Esophagus squamous epithelium (tissue), 5 donors: ENCODE data around the gene PIEZO1. TPM values are rescaled to one million over a fixed set of nuclear protein-coding genes. Genes with fewer than 3 reads are reported as not detected.

Source experiments
- DNase-seq: peaks from one replicate; lab custom pipeline; 2025; lab: John Stamatoyannopoulos, UW
- H3K27ac ChIP-seq, 4 donors: fragments of 200-600 bp; sonication (generic); one replicate each; pipeline ENCODE4 v1.5.1; 2016 to 2019; ENCODE audit warnings: mild to moderate bottlenecking in 1 of 4
- H3K27me3 ChIP-seq, 4 donors: fragments of 200-600 bp; sonication (generic); 1 replicate in 3 of 4; 2 replicates in 1 of 4; pipeline versions ENCODE4 v1.5.1 to v1.6.0; 2017 to 2021; ENCODE audit warnings: antibody characterized with exemption in 1 of 4
- H3K36me3 ChIP-seq, 3 donors: fragments of 200-600 bp; sonication (generic); one replicate each; pipeline ENCODE4 v1.5.1; 2016 to 2019
- H3K4me1 ChIP-seq, 3 donors: fragments of 200-600 bp; sonication (generic); one replicate each; pipeline ENCODE4 v1.5.1; 2017 to 2019
- H3K4me3 ChIP-seq, 4 donors: fragments of 200-600 bp; sonication (generic); 1 replicate in 3 of 4; 2 replicates in 1 of 4; pipeline ENCODE4 v1.5.1; 2016 to 2019; ENCODE audit warnings: mild to moderate bottlenecking in 2 of 4, moderate library complexity in 1 of 4
- H3K9me3 ChIP-seq, 3 donors: fragments of 200-600 bp; sonication (generic); one replicate each; pipeline ENCODE4 v1.5.1; 2016 to 2019
- CTCF ChIP-seq, 6 experiments: fragments of 450-650 bp in 4 of 6; fragments of 200-600 bp in 2 of 6; sonication (generic) in 2 of 6; IDR thresholded peaks; one replicate each; pipeline ENCODE4 v1.5.1; 2016 to 2019; ENCODE audit warnings: antibody characterized with exemption in 6 of 6, mild to moderate bottlenecking in 4 of 6, moderate library complexity in 4 of 6
- POLR2A ChIP-seq, 4 donors: fragments of 450-650 bp; IDR thresholded peaks; one replicate each; pipeline ENCODE4 v1.6.1; 2017; ENCODE audit warnings: antibody characterized with exemption in 4 of 4, mild to moderate bottlenecking in 4 of 4, moderate library complexity in 3 of 4
- WGBS, 2 donors: methylation state at CpG; one replicate each; pipeline ENCODE4 v1.1.5; 2018; 5-methylcytosine and 5-hydroxymethylcytosine counted together
- intact Hi-C: fragments of 100-400 bp; cut with DNase I; formaldehyde crosslinking; loops from one replicate; pipeline ENCODE4 v1.15.0; 2022
- total RNA-seq, 4 donors: library from RNA; depleted of rRNA; stranded (reverse); fragments of >200 nt; gene quantifications; one replicate each; pipeline ENCODE4 v1.1.0, GENCODE V29; 2016
- donor health status: DM: yes; HTN: yes; CAD: no.

Gene PIEZO1
- total RNA-seq, 4 donors from 2014 or later = 46.0 to 131 (median 103) TPM

- no peaks in the 10 kb centered on the region for H3K9me3 ChIP-seq
- TF ChIP-seq POLR2A (IDR thresholded peaks at IDR 0.05) (no peak), CTCF (IDR thresholded peaks at IDR 0.05) (no peak)
- 80 to 93% methylated on average over 3 to 4 of the region's 10 CpGs for WGBS, 2 donors
- peaks cover 0 to 45% (median 0%) of the 10 kb centered on the region in 3 donors for H3K36me3 ChIP-seq
- DNase-seq = no peak
- peak overlapping the region in 3 of 4 donors; percentile 59 to 86 (median 78) for H3K27ac ChIP-seq
- no peak overlapping the region for H3K4me3 ChIP-seq
- intact Hi-C loops = no loop called here
- peaks cover 30 to 100% (median 55%) of the 10 kb centered on the region in 3 donors for H3K4me1 ChIP-seq
- H3K27me3 ChIP-seq = no peaks in the 10 kb centered on the region
Measured at GRCh38 chr16:88762941-88763340, 22.1 kb downstream of the PIEZO1 start.

- Histone ChIP-seq H3K27ac (peak overlapping the region in 3 of 4 donors; percentile 59 to 86 (median 78)), H3K4me3 (no peak overlapping the region), H3K27me3 (no peaks in the 10 kb centered on the region), H3K4me1 (peaks cover 24 to 100% (median 50%) of the 10 kb centered on the region in 3 donors), H3K36me3 (peaks cover 0 to 45% (median 0%) of the 10 kb centered on the region in 3 donors), H3K9me3 (no peaks in the 10 kb centered on the region)
- no peak for DNase-seq
- WGBS, 2 donors = 0 to 96% methylated on average over 1 to 4 of the region's 16 CpGs
- no peak for TF ChIP-seq POLR2A (IDR thresholded peaks at IDR 0.05)
- TF ChIP-seq CTCF (IDR thresholded peaks at IDR 0.05) = no peak
- intact Hi-C loops = no loop called here
Measured at GRCh38 chr16:88762258-88762870, 22.7 kb downstream of the PIEZO1 start.

GRCh38 chr16:88761830-88762229 is 23.2 kb downstream of the PIEZO1 start:
- TF ChIP-seq CTCF (IDR thresholded peaks at IDR 0.05) = no peak
- intact Hi-C loops = no loop called here
- DNase-seq = no peak
- 60 to 82% methylated on average over 1 to 4 of the region's 10 CpGs for WGBS, 2 donors
- Histone ChIP-seq H3K4me1 (peaks cover 20 to 94% (median 46%) of the 10 kb centered on the region in 3 donors), H3K27ac (peak overlapping the region in 3 of 4 donors; percentile 59 to 86 (median 78)), H3K36me3 (peaks cover 0 to 45% (median 0%) of the 10 kb centered on the region in 3 donors), H3K9me3 (no peaks in the 10 kb centered on the region), H3K4me3 (no peak overlapping the region), H3K27me3 (no peaks in the 10 kb centered on the region)

- H3K27me3 ChIP-seq = no peaks in the 10 kb centered on the region
- DNase-seq = no peak
- no peaks in the 10 kb centered on the region for H3K9me3 ChIP-seq
- H3K27ac ChIP-seq = peak overlapping the region in 3 of 4 donors; percentile 59 to 86 (median 78)
- intact Hi-C loops = no loop called here
- TF ChIP-seq CTCF (IDR thresholded peaks at IDR 0.05) = no peak
- no peak for TF ChIP-seq POLR2A (IDR thresholded peaks at IDR 0.05)
- no peak overlapping the region for H3K4me3 ChIP-seq
- peaks cover 13 to 90% (median 46%) of the 10 kb centered on the region in 3 donors for H3K4me1 ChIP-seq
- H3K36me3 ChIP-seq = peaks cover 0 to 41% (median 0%) of the 10 kb centered on the region in 3 donors
- no CpG with 5 or more reads among the region's 11 CpGs for WGBS, 2 donors
Measured at GRCh38 chr16:88761143-88761534, 23.9 kb downstream of the PIEZO1 start.

GRCh38 chr16:88760424-88761142 is 24.4 kb downstream of the PIEZO1 start:
- DNase-seq = no peak
- intact Hi-C loops = no loop called here
- Histone ChIP-seq H3K36me3 (peaks cover 0 to 35% (median 0%) of the 10 kb centered on the region in 3 donors), H3K4me3 (no peak overlapping the region), H3K27me3 (no peaks in the 10 kb centered on the region), H3K9me3 (no peaks in the 10 kb centered on the region), H3K27ac (peak overlapping the region; percentile 33 to 86 (median 68)), H3K4me1 (peaks cover 17 to 90% (median 51%) of the 10 kb centered on the region in 3 donors)
- WGBS, 2 donors = 65 to 96% methylated on average over 5 to 7 of the region's 24 CpGs
- TF ChIP-seq POLR2A (IDR thresholded peaks at IDR 0.05) = no peak
- TF ChIP-seq CTCF (IDR thresholded peaks at IDR 0.05) = no peak
